ENCODE measurements around the gene ENDOG. TPM values are rescaled to one million over a fixed set of nuclear protein-coding genes. Genes with fewer than 3 reads are reported as not detected.

Gene ENDOG
- total RNA-seq, 1 donor from 2014 or later: 37.3 TPM

GRCh38 chr9:128802482-128802881 lies 15.8 kb upstream of the ENDOG start:
- DNase-seq: no peak

GRCh38 chr9:128805661-128806060 lies 12.6 kb upstream of the ENDOG start:
- no peak for DNase-seq

- DNase-seq: no peak
Observed at GRCh38 chr9:128807827-128808226, 10.5 kb upstream of the ENDOG start.

DNA sequence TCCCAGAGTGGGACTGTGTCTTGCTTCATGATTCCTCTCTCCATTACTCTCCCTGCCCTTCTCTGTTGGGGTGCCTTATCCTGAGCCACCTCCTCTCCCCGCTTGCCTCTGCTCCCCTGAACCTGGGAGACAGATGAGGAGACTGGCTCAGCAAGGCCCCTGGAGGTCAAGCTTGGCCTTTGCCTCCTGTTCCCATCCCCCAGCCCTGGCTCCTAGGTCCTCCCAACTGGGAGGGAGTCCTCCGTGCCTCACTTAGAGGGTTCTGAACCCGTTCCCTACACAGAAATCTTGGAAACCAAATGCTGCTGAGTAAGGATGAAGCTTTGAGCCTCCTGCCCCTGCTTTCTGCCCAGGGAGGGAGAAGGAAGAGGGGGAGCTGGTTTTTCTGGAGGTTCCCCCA lies 9.8 kb upstream of the ENDOG start:
- no peak for DNase-seq

- no peak for DNase-seq
Observed at GRCh38 chr9:128809036-128809599, 9.2 kb upstream of the ENDOG start.

- DNase-seq: no peak
Observed at GRCh38 chr9:128809831-128810230, 8.5 kb upstream of the ENDOG start.

DNA sequence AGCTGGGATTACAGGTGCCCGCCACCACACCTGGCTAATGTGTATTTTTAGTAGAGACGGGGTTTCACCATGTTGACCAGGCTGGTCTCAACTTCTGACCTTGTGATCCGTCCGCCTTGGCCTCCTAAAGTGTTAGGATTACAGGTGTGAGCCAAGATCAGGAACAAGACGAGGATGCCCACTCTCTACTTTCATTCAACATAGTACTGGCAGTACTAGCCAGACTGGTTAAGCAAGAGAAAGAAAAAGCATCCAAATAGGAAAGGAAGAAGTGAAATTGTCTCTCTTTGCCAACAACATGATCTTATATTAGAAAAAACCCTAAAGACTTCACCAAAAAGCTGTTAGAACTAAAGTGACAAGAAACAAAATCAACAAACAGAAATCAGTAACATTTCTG lies 7.4 kb upstream of the ENDOG start:
- DNase-seq: no peak

- DNase-seq: peak; percentile 35
Observed at GRCh38 chr9:128818839-128819715, 777 bp downstream of the ENDOG start.

- DNase-seq: peak; percentile 20
Observed at GRCh38 chr9:128819716-128820664, 1.7 kb downstream of the ENDOG start.

DNA sequence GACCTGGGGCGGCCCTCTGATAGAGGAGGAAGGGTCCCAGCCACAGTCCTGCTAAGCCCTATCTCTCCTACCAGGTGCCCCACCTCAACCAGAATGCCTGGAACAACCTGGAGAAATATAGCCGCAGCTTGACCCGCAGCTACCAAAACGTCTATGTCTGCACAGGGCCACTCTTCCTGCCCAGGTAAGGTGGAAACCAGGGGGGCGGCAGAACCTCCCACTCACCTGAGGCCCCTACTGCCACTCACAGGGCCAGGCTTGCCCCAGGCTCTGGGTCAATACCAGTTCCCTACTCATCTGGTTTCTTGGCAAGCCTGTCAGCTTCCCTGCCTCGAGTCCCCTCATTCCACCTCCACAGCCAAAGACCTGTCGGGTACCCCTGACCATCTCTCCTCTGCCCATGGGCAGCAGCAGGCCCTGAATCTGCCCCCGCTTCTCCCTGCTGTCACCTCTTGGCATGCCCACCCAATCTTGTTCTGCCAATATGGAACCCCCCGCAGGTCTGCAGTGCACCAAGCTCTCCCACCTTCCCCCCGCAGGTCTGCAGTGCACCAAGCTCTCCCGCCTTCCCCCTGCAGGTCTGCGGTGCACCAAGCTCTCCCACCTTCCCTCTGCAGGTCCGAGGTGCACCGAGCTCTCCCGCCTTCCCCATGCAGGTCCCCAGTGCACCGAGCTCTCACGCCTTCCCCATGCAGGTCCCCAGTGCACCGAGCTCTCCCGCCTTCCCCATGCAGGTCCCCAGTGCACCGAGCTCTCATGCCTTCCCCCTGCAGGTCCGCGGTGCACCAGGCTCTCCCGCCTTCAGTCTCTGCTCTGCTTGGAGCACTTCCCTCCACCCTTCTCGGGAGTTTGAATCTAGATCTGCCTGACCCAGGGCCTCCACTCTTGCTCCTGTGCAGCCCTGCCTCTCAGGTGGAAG lies 2.6 kb downstream of the ENDOG start:
- DNase-seq: no peak

DNA sequence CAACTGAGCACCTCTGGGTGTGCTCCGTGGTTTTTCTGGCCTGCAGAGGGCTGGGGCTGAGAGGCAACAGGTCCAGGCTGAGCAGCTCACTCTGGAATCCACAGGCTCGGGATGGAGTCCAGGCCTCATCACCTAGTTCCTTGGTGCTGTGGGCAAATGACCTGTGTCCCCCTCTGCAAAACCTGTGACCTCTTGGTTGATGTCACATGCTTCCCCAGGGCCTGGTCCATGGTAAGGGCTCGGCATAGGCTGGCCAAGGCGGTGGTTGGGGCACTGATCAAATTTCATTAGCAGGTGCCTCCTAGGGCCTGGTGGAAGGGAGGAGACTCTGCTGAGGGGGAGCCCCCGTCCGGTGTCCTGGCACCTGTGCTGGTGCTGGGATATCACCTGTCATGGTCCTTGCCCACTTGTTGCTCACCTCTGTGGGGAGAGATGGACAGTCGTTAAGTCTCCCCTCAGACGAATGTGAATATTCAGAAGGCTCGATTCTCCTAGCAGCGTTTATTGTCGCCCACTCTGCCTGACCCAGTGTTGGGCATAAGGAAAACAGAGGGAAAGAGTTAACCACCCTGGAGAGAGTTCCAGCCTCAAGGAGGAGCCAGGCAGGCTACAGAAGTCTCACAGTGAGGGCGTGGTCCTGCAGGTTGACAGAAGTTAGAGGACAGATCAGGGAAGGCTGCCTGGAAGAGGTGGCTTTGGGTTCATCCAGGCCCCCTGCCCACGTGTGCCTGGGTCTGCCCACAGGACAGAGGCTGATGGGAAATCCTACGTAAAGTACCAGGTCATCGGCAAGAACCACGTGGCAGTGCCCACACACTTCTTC lies 3.5 kb downstream of the ENDOG start:
- DNase-seq: no peak

DNA sequence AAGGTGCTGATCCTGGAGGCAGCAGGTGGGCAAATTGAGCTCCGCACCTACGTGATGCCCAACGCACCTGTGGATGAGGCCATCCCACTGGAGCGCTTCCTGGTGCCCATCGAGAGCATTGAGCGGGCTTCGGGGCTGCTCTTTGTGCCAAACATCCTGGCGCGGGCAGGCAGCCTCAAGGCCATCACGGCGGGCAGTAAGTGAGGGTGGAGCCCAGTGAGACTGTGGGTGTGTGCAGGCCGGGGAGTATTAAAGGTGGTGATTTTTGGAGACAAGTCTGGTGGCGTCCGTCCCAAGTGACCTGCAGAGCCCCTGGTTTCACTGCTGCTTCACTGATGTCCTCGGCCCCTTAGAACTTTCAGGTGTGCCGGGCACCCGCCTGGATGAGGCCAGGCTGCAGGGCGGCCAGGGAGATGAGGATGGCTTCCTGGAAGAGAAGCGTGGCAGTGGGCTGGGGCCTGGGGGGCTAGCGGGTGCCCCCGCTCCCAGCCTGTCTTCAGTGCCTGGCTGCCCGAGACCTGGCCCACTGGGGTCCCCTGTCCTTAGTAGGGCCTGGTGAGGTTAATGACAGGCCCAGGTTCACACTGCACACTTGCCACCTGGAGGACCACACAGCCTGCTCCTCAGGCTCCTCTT lies 4.2 kb downstream of the ENDOG start:
- no peak for DNase-seq

DNA sequence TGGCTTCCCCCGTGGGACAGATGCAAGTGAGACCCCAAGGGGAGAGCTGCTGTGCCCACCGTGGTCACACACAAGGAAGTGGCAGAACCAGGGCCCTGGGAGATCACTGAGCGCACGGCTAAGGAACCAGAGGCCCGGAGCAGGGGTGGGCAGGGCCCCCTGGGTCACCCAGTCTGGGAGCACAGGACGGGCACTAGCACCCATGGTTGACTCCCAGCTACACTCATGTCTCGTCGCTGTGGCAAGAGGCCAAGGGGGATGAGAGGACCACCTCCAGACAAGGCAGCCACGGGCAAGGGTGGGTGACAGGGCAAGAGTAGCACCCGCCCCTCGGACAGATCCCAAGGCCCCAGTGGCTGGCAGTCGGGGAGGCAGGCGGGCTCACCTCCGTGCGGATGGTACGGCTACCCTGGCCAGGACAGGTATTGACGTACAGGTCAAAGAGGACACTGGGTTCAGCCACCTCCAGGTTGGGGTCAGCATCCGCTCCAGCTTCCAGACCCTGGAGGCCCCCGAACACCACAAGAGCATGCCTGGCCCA lies 5.1 kb downstream of the ENDOG start:
- no peak for DNase-seq

DNA sequence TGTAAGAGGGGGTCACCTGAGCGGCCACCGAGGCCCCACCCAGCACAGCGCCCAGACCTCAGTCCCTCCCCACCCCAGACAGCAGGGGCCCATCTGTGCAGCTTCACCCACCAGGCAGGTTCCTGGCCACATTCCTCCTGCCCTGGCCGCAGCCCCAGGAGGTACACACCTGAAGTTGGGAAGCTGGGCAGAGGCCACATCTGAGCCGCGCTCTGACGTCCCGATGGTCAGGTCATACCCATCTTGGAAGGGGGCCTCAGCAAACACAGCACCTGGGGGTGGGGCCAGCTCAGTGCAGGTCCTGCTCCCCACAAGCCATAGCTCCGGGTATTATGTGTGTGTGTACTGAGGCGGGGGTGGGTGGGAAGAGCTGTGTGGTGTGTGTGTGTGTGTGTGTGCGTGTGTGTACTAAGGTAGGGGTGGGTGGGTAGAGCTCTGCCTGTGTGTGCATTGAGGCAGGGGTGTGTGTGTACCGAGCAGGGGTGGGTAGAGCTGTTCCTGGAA lies 5.7 kb downstream of the ENDOG start:
- no peak for DNase-seq

DNA sequence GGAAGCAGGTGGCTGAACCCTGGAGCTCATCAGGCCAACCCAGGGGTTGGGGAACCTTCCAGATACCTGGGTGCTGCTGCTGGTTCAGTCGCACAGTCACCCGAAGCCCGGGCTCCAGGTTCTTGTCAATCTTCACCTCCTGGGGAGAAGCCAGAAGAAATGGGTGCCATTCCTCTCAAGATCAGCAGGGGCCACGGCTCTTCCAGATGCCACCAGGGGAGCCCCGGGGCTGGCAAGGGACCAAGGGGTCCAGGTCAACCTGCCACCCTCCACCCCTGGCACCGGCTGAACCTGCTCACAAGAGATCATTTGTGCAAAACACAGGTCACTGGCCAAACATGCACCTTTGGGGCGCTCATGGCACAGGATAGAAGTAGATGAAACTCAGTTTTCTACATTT lies 6.6 kb downstream of the ENDOG start:
- no peak for DNase-seq

DNA sequence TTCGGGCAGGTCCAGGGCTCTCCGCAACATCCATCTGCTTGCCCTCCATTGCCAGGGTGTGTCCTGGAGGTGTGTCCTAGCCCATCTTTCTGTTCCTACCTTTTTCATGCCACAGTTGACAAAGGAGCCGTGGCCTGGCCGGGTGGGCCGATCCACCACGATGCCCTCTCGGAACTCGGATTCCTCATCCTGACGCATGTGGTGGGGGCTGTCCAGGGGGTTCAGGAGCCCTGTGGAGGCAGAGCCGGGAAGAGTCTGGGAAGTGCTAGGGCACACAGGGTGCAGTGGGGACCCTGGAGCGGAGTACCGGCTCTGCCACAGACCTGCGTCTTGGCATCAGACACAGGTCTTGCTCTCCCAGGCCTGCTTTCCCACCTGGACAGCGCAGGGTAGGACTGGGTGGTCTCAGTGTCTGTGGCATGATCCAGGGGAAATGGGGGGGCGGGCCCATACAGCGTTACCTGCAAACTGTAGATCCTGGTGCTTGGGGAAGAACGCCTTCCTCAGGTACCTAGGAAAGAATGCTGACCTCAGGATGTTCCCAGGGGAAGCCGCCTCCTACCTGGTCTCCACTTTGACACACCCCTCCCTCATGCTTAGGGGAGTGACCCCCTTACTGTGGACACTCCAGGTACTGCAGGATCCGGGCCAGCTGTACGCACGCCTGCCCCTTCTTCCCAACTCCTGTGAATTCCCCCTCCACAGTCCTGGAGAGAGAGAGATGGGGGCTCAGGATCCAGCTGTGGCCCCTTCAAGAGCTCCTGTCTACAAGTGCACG lies 7.8 kb downstream of the ENDOG start:
- no peak for DNase-seq

GRCh38 chr9:128828267-128828666 lies 10.0 kb downstream of the ENDOG start:
- no peak for DNase-seq

DNA sequence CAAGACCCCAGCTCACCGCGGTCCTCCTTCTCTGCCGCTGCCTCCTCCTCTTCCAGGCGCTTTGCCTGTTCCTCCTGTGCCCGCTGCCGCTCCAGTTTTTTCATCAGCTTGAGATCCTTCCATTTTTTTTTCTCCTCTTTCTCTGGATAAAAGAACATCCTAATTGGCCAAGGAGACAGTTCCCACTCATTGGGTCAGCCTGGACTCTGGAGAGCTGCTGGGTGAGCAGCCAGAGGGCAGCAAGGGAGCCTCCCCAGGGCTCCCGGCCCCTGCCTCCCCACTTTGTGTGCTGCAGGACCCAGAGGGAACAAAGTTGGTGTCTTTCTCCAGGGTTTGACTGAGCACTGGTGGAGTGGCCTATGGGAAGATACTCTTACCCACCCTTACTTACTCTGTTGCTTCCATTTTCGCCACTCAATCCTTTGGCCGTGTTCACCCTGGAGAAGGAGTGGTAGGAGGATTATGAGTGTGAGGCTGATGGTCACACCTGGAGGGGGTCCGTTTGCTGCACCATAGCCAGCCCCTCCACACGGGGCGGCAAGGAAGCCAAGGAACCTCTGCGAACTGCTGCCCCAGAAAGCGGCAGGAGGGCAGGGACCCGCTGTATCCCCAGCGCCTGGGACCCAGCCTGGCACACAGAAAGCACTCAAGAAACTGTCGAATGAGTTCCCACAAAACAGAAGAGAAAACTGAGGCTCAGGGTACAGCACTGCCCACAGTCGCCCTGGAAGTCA lies 10.6 kb downstream of the ENDOG start:
- DNase-seq: no peak
